ENCODE measurements around the gene AARS2. TPM values are rescaled to one million over a fixed set of nuclear protein-coding genes. Genes with fewer than 3 reads are reported as not detected.

The AARS2 gene
- total RNA-seq, 1 experiment from 2014 or later, result 28.9 TPM

GRCh38 chr6:44254191-44255104, 58.7 kb downstream of the AARS2 start (continued):
- TF ChIP-seq ERG (CRISPR knock-in tag; IDR thresholded peaks at IDR 0.05) (peak; percentile 78), EMX1 (CRISPR knock-in tag; IDR thresholded peaks at IDR 0.05) (peak; percentile 93; the same call in 1 of the 2 replicates), SOX15 (CRISPR knock-in tag; IDR thresholded peaks at IDR 0.05) (no peak), FOXP1 (CRISPR knock-in tag; IDR thresholded peaks at IDR 0.05; ENCODE audit: borderline replicate concordance) (0 out of 2 replicates have a peak, but pooled peaks have one; percentile 21), FOXK1 (CRISPR knock-in tag; IDR thresholded peaks at IDR 0.05) (0 out of 2 replicates have a peak, but pooled peaks have one; percentile 22), CREM (CRISPR knock-in tag; IDR thresholded peaks at IDR 0.05) (no peak), ZNF512 (CRISPR knock-in tag; IDR thresholded peaks at IDR 0.05; ENCODE audit: borderline replicate concordance) (0 out of 2 replicates have a peak, but pooled peaks have one; percentile 22), NFATC4 (CRISPR knock-in tag; IDR thresholded peaks at IDR 0.05) (peak; percentile 73), MYBL2 (CRISPR knock-in tag; IDR thresholded peaks at IDR 0.05) (peak; percentile 52; the same call in 1 of the 2 replicates), RORB (CRISPR knock-in tag; IDR thresholded peaks at IDR 0.05) (no peak; the same call in none of the 2 replicates), AR (CRISPR knock-in tag; IDR thresholded peaks at IDR 0.05) (peak; percentile 76; the same call in 1 of the 2 replicates), SP1 (CRISPR knock-in tag; conservative IDR thresholded peaks at IDR 0.05) (0 out of 2 replicates have a peak, but pooled peaks have one; percentile 17), E2F5 (CRISPR knock-in tag; IDR thresholded peaks at IDR 0.05) (no peak), PRRX2 (CRISPR knock-in tag; IDR thresholded peaks at IDR 0.05) (peak; percentile 90)

GRCh38 chr6:44253307-44254101, 59.6 kb downstream of the AARS2 start:
- Mint-ChIP-seq H3K36me3 (peaks cover 69% of the 10 kb centered on the region), H3K27me3 (ENCODE audit: low read depth) (no peaks in the 10 kb centered on the region), H3K9me3 (no peaks in the 10 kb centered on the region), H3K4me3 (no peak overlapping the region), H3K27ac (peak overlapping the region; percentile 3), H3K4me1 (peaks cover 52% of the 10 kb centered on the region)
- ChIA-PET CTCF (interaction anchor here (0.5 to 4.4 kb wide), 9 partner anchors 9 to 157 kb away, joined by 3 to 76 read pairs (median 4); partner anchors contain the start of genes HSP90AB1, MRPL14, SLC29A1 and TMEM151B), POLR2A (interaction anchor here (1.5 kb wide), 1 partner anchor 17 kb away, joined by 5 read pairs; the partner anchor contains the start of gene TMEM151B)
- TF ChIP-seq ZSCAN18 (CRISPR knock-in tag; IDR thresholded peaks at IDR 0.05) (no peak), KAT7 (CRISPR knock-in tag; IDR thresholded peaks at IDR 0.05; ENCODE audit: borderline replicate concordance) (0 out of 2 replicates have a peak, but pooled peaks have one; percentile 26), ZNF416 (CRISPR knock-in tag; IDR thresholded peaks at IDR 0.05) (0 out of 2 replicates have a peak, but pooled peaks have one; percentile 12), CTCF (IDR thresholded peaks at IDR 0.05) (peak; percentile 25; the same call in 1 of the 2 replicates)
- DNase-seq (ENCODE audit: low spot score) (peak; percentile 72), ATAC-seq (peak; percentile 2)
